ENCODE results near the gene SDC1. TPM values are rescaled to one million over a fixed set of nuclear protein-coding genes. Genes with fewer than 3 reads are reported as not detected.

The SDC1 gene
- total RNA-seq, 1 experiment from 2014 or later, result 22.3 TPM

- Histone ChIP-seq H2BK20ac (ENCODE audit: low read depth, low read length, poor library complexity, severe bottlenecking) (no peak overlapping the region), H2AK5ac (ENCODE audit: insufficient read length, low read length) (no peak overlapping the region), H4K91ac (ENCODE audit: insufficient read length, low read depth, low read length) (no peak overlapping the region), H4K5ac (ENCODE audit: insufficient read length, low read depth, low read length) (no peak overlapping the region), H3K4ac (ENCODE audit: low read depth, low read length) (no peak overlapping the region), H2BK120ac (ENCODE audit: low read depth, low read length, poor library complexity, severe bottlenecking) (no peak overlapping the region), H3K18ac (ENCODE audit: insufficient read length, low read depth, low read length) (no peak overlapping the region), H3K79me2 (ENCODE audit: insufficient read depth, low read length) (peaks cover 17% of the 10 kb centered on the region; the same call in 1 of the 2 replicates), H3K14ac (ENCODE audit: insufficient read depth, low read length) (no peak overlapping the region), H3T11ph (ENCODE audit: low read length) (no peak overlapping the region), H3K23me2 (ENCODE audit: insufficient read length, low read depth, low read length, poor library complexity, severe bottlenecking) (peaks cover 10% of the 10 kb centered on the region), H3K27me3 (ENCODE audit: insufficient read depth, low read length) (no peaks in the 10 kb centered on the region), H3K9ac (ENCODE audit: extremely low read depth, insufficient read length, low read length) (no peak overlapping the region), H2BK5ac (ENCODE audit: insufficient read length, low read length) (no peak overlapping the region), H3K23ac (ENCODE audit: insufficient read length, low read depth, low read length) (no peak overlapping the region), H3K4me2 (ENCODE audit: insufficient read depth, insufficient read length, low read length) (peak overlapping the region; percentile 71), H3K79me1 (ENCODE audit: insufficient read depth, low read depth, low read length, poor library complexity, severe bottlenecking) (no peaks in the 10 kb centered on the region), H2AFZ (ENCODE audit: low read length) (no peak overlapping the region), H2BK12ac (ENCODE audit: insufficient read length, low read depth, low read length) (no peak overlapping the region), H2BK15ac (ENCODE audit: low read depth, low read length) (no peak overlapping the region), H3K9me3 (ENCODE audit: control insufficient read depth, low read depth, low read length) (no peaks in the 10 kb centered on the region), H4K20me1 (ENCODE audit: control insufficient read depth, insufficient read depth, insufficient read length) (no peaks in the 10 kb centered on the region), H3K27ac (ENCODE audit: insufficient read length, low read depth, low read length) (no peak overlapping the region), H3K56ac (ENCODE audit: insufficient read length, low read depth, low read length) (no peak overlapping the region), H4K8ac (replicated peaks; ENCODE audit: insufficient read length, low read depth, low read length) (no peak overlapping the region), H3K4me1 (ENCODE audit: insufficient read depth, low read length) (peaks cover 9% of the 10 kb centered on the region; the same call in 1 of the 2 replicates)
- Mint-ChIP-seq H3K27ac (peak overlapping the region in 2 of 3 experiments; percentile 29 to 70; a peak in 1 of 7 replicates), H3K4me1 (peaks cover 28 to 31% of the 10 kb centered on the region in 2 experiments), H3K9me3 (no peaks in the 10 kb centered on the region; a peak in 1 of 5 replicates), H3K27me3 (ENCODE audit: low read depth) (peaks cover 22% of the 10 kb centered on the region), H3K4me3 (peak overlapping the region; percentile 63 to 79), H3K36me3 (ENCODE audit: insufficient read depth in 1 of 3, low read depth in 3 of 3) (peaks cover 12 to 20% (median 12%) of the 10 kb centered on the region in 3 experiments; a peak in 6 of 7 replicates)
- no CpG with 5 or more reads among the region's 1 CpG for WGBS (ENCODE audit: extremely low coverage, insufficient read length, low lambda C conversion rate)
- no peak for DNase-seq
- TF ChIP-seq CTCF (conservative IDR thresholded peaks at IDR 0.05), result no peak
These were observed 2.7 kb downstream of the SDC1 start for GRCh38 chr2:20222014-20222768.
